Measurements from ENCODE around the gene FSTL4.

FSTL4 gene

GRCh38 chr5:133610489-133611356 lies 1.6 kb downstream of the FSTL4 start:
- peak; percentile 21 for DNase-seq

GRCh38 chr5:133607451-133607850 lies 4.9 kb downstream of the FSTL4 start:
- no peak for DNase-seq

- DNase-seq = no peak
Observed at GRCh38 chr5:133606835-133607234, 5.5 kb downstream of the FSTL4 start.

- no peak for DNase-seq
Observed at GRCh38 chr5:133605323-133605722, 7.0 kb downstream of the FSTL4 start.

GRCh38 chr5:133603711-133604110 lies 8.6 kb downstream of the FSTL4 start:
- no peak for DNase-seq

GRCh38 chr5:133602835-133603380 lies 9.4 kb downstream of the FSTL4 start:
- no peak for DNase-seq

GRCh38 chr5:133599600-133599999 lies 12.7 kb downstream of the FSTL4 start:
- no peak for DNase-seq

GRCh38 chr5:133599044-133599443 lies 13.3 kb downstream of the FSTL4 start:
- DNase-seq = no peak

- DNase-seq = no peak
Observed at GRCh38 chr5:133596049-133596448, 16.3 kb downstream of the FSTL4 start.

GRCh38 chr5:133595465-133595864 lies 16.9 kb downstream of the FSTL4 start:
- no peak for DNase-seq

- DNase-seq = no peak
Observed at GRCh38 chr5:133589286-133589685, 23.1 kb downstream of the FSTL4 start.

GRCh38 chr5:133582971-133583370 lies 29.4 kb downstream of the FSTL4 start:
- DNase-seq = no peak

GRCh38 chr5:133581918-133582317 lies 30.4 kb downstream of the FSTL4 start:
- no peak for DNase-seq

GRCh38 chr5:133581348-133581747 lies 31.0 kb downstream of the FSTL4 start:
- DNase-seq = no peak

GRCh38 chr5:133580618-133581017 lies 31.7 kb downstream of the FSTL4 start:
- DNase-seq = no peak

- no peak for DNase-seq
Observed at GRCh38 chr5:133579766-133580165, 32.6 kb downstream of the FSTL4 start.

GRCh38 chr5:133569347-133569746 lies 43.0 kb downstream of the FSTL4 start:
- no peak for DNase-seq

- no peak for DNase-seq
Observed at GRCh38 chr5:133565993-133566392, 46.3 kb downstream of the FSTL4 start.

GRCh38 chr5:133564921-133565565 lies 47.3 kb downstream of the FSTL4 start:
- DNase-seq = no peak

- DNase-seq = no peak
Observed at GRCh38 chr5:133562554-133562953, 49.8 kb downstream of the FSTL4 start.

- no peak for DNase-seq
Observed at GRCh38 chr5:133559960-133560359, 52.4 kb downstream of the FSTL4 start.

- no peak for DNase-seq
Observed at GRCh38 chr5:133556551-133556950, 55.8 kb downstream of the FSTL4 start.

- DNase-seq = no peak
Observed at GRCh38 chr5:133554279-133554678, 58.1 kb downstream of the FSTL4 start.

- DNase-seq = peak; percentile 46
Observed at GRCh38 chr5:133552925-133553525, 59.3 kb downstream of the FSTL4 start.

All from CD4-positive, alpha-beta T cell treated with Interleukin-10 for 1 hour (primary cell).